NCI-H1436 (cell line): Measurements from ENCODE around the gene AMN1.

ENCODE experiments used
- DNase-seq: peaks from one replicate; lab custom pipeline; 2025; lab: John Stamatoyannopoulos, UW

Gene AMN1

DNA sequence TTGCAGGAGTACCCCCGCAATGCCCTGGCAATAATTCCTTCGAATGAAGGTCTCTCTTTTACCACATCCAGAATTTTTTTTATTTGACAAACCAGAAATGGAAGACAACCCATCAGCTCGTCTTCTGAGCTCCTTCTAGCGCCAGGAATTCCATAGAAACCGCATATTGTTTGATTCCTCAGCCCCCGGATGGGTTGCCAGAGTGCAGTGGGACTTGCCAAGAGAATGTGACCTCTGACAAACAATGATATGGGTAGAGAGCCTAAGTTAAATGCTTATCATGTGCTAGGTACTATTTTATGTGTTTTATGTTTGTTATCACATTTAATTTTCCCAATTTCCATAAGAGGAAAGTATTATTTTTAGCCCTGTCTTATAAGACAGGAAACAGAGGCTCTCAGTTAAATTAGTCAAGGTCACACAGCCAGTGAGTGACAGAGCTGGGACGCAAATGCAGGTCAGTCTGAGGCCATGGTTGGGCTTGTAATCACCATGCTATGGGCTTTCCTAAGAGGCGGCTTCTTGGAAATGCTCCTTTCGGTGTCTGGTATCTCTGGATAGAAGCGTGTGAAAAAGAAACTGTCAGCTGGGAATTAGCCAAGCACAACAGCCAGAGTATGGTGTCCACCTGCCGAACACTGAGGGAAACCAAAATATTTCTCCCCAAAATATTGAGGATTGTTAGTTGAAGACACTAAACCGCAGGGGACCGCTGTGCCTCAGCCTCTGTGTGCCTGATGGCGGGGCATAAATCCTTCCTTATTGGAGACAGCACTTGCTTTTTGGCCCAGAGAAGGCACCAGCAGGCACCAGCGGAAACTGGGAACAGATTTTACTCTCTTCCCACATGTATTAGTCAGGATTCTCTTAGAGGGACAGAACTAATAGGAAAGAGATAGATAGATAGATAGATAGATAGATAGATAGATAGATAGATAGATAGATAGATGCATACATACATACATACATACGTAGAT lies 98.8 kb downstream of the AMN1 start:
- no peak for DNase-seq

DNA sequence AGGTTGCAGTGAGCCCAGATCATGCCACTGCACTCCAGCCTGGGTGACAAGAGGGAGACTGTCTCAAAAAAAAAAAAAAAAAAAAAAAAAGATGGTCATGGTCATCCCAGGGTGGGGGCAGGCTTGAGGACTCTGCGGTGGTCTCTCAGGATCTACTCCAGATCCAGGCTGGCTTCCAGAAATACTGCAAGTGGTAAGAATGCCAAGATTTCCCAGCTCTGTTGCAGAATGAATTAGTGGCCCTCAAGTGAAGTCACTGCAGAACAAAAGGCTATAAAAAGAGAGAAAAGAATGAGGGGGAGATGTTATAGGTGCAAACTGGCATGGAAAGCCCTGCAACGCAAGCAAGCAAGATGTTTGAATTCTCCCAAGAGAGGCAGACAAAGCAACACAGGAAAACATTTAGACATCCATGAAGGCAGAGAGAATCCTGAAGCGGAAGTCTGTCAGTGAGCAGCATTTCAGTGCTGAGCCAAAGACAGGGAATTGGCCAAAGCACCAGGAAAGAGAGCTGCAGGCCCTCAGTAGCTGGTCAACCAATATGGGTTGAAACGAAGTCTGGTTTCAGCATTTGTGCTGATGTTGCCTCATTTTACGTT lies 101.3 kb downstream of the AMN1 start:
- DNase-seq: no peak

DNA sequence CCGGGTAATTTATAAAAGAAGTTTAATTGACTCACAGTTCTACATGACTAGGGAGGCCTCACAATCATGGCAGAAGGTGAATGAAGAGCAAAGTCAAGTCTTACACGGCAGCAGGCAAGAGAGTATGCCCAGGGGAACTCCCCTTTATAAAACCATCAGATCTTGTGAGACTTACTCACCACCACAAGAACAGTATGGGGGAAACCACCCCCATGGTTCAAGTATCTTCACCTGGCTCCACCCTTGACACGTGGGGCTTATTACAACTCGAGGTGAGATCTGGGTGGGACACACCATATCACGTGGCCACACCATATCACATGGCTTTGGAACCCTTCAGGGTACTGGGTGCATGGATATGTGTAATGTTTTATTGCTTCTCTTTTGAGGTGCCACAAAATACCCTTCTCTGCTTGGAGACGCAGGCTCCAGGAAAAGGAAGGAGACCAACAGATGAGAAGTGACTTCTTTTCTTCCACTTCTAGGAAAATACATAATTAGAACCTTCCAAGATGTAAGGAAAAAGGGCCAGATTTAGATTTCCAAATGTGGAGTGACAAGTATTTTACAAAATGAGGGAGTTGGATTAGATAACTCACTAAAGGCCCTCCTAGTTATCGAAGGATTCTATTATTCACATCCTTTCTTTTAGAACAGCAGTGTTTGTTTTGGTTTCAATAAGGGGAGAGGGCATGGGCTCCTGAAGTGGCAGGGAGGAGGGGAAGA lies 102.4 kb downstream of the AMN1 start:
- DNase-seq: no peak

- no peak for DNase-seq
Observed at GRCh38 chr12:31622038-31622437, 106.8 kb downstream of the AMN1 start.
